ENCODE data around the gene FERMT2. TPM values are rescaled to one million over a fixed set of nuclear protein-coding genes. Genes with fewer than 3 reads are reported as not detected.

Gene FERMT2
- total RNA-seq, 1 donor from 2014 or later: 64.2 TPM

DNA sequence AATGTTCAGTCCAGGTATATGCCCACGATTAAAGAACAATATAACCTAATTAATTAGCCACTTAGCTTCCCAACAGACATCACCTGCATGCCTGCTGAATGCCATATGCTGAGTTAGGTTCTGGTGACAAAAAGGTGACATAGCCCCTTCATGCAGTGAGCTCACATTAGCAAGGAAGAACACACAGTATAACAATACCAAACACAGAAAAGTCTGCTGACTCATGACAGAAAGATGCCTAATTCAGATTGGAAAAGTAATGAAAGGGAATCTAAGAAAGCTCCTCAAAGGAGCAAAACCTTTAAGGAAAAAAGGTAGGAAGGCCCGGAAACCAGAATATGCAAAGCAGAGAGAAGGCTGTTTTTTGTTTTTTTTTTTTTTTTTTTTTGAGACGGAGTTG, 59.0 kb downstream of the FERMT2 start:
- H3K27ac Mint-ChIP-seq (ENCODE audit: unreplicated experiment): no peak overlapping the region
- H3K27me3 Mint-ChIP-seq (ENCODE audit: low read depth): no peaks in the 10 kb centered on the region
- H3K36me3 Mint-ChIP-seq (ENCODE audit: low read depth): peaks cover 12% of the 10 kb centered on the region
- H3K4me1 Mint-ChIP-seq: no peaks in the 10 kb centered on the region
- TF ChIP-seq CTCF (conservative IDR thresholded peaks at IDR 0.05): no peak
- no peaks in the 10 kb centered on the region for H3K9me3 Mint-ChIP-seq
- H3K4me3 Mint-ChIP-seq: no peak overlapping the region
- no peak for DNase-seq (ENCODE audit: low read depth, low spot score)

DNA sequence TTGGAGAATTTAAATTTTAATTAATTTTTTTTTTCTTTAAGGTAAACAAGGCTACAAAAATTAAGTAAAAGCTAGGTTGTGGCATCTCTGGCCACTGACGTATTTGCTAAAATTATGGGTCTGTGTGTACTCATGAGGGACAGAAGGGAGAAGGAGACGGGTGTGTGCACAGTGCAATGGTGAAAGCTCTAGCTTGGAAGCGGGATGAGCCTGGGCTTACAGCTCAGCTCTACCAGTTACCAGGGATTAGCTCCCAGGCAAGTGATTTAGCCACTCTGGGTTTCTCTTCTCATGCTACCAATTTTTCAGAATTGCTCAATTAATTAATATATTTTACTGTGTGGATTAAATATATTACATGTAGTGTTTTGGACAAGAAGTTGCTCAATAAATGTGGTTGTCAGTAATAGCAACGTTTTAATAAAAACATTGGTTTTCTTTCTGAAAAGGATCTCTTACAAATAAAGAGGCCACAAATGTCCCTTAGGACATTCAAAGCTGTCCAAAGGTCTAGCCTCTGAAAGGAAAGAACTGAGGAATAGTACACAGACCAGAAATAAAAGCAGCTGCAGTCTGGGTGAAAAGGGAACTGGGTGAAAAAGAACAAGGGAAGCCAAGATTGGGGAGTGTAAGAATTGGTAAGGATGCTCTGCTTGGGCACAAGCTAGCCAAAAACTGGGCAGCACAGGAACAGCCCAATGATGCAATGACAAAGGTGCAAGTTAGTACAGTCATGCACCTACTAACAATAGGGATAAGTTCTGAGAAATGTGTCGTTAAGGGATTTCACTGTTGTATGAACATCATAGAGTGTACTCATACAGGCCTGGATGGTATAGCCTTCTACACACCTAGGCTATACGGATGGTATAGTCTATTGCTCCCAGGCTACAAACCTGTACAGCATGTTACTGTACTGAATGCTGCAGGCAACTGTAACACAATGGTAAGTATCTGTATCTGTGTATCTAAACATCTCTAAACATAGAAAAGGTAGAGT, 61.7 kb downstream of the FERMT2 start:
- H3K9me3 Mint-ChIP-seq: no peaks in the 10 kb centered on the region
- no peak overlapping the region for H3K4me3 Mint-ChIP-seq
- TF ChIP-seq CTCF (conservative IDR thresholded peaks at IDR 0.05): no peak
- H3K27ac Mint-ChIP-seq (ENCODE audit: unreplicated experiment): no peak overlapping the region
- H3K4me1 Mint-ChIP-seq: peaks cover under 1% of the 10 kb centered on the region
- H3K36me3 Mint-ChIP-seq (ENCODE audit: low read depth): peaks cover 14% of the 10 kb centered on the region
- H3K27me3 Mint-ChIP-seq (ENCODE audit: low read depth): no peaks in the 10 kb centered on the region
- DNase-seq (ENCODE audit: low read depth, low spot score): no peak

DNA sequence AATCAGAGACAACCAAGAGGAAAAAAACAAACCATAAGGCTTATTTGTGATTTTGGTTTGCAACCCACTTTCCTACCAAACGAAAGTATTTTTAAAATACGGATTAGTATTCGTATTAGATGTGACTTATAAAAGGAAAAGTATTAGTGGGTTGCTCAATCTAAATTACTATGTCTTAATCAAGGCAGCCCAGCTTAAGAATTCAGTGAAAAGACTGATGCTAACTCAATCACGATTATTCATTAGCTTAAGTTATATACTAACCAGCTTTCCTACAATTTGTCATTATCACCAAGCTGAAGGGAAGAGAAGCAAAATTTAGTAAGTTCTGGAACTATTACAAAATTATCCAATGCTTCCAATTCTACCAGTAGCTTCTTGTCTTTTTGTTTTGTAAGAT, 62.7 kb downstream of the FERMT2 start:
- Mint-ChIP-seq H3K36me3 (ENCODE audit: low read depth) (peaks cover 17% of the 10 kb centered on the region), H3K27me3 (ENCODE audit: low read depth) (no peaks in the 10 kb centered on the region), H3K4me3 (no peak overlapping the region), H3K9me3 (no peaks in the 10 kb centered on the region), H3K27ac (ENCODE audit: unreplicated experiment) (no peak overlapping the region), H3K4me1 (peaks cover 5% of the 10 kb centered on the region)
- no peak for TF ChIP-seq CTCF (conservative IDR thresholded peaks at IDR 0.05)
- no peak for DNase-seq (ENCODE audit: low read depth, low spot score)

- Mint-ChIP-seq H3K27me3 (ENCODE audit: low read depth) (no peaks in the 10 kb centered on the region), H3K27ac (ENCODE audit: unreplicated experiment) (no peak overlapping the region), H3K36me3 (ENCODE audit: low read depth) (peaks cover 9% of the 10 kb centered on the region), H3K9me3 (no peaks in the 10 kb centered on the region), H3K4me1 (peaks cover 5% of the 10 kb centered on the region), H3K4me3 (no peak overlapping the region)
- TF ChIP-seq CTCF (conservative IDR thresholded peaks at IDR 0.05): no peak
- DNase-seq (ENCODE audit: low read depth, low spot score): no peak
These were observed 65.6 kb downstream of the FERMT2 start for GRCh38 chr14:52885230-52885629.

- H3K4me1 Mint-ChIP-seq: peaks cover 5% of the 10 kb centered on the region
- H3K9me3 Mint-ChIP-seq: no peaks in the 10 kb centered on the region
- peaks cover 13% of the 10 kb centered on the region for H3K36me3 Mint-ChIP-seq (ENCODE audit: low read depth)
- no peak overlapping the region for H3K27ac Mint-ChIP-seq (ENCODE audit: unreplicated experiment)
- H3K27me3 Mint-ChIP-seq (ENCODE audit: low read depth): no peaks in the 10 kb centered on the region
- no peak overlapping the region for H3K4me3 Mint-ChIP-seq
- no peak for TF ChIP-seq CTCF (conservative IDR thresholded peaks at IDR 0.05)
- no peak for DNase-seq (ENCODE audit: low read depth, low spot score)
These were observed 67.2 kb downstream of the FERMT2 start for GRCh38 chr14:52883658-52884057.

All from neural crest cell (in vitro differentiated cells).